Measurements from ENCODE around the gene CBX7. TPM values are rescaled to one million over a fixed set of nuclear protein-coding genes. Genes with fewer than 3 reads are reported as not detected.

Gene CBX7
- total RNA-seq, 4 donors from 2014 or later = 47.6 to 108 (median 64.8) TPM

DNA sequence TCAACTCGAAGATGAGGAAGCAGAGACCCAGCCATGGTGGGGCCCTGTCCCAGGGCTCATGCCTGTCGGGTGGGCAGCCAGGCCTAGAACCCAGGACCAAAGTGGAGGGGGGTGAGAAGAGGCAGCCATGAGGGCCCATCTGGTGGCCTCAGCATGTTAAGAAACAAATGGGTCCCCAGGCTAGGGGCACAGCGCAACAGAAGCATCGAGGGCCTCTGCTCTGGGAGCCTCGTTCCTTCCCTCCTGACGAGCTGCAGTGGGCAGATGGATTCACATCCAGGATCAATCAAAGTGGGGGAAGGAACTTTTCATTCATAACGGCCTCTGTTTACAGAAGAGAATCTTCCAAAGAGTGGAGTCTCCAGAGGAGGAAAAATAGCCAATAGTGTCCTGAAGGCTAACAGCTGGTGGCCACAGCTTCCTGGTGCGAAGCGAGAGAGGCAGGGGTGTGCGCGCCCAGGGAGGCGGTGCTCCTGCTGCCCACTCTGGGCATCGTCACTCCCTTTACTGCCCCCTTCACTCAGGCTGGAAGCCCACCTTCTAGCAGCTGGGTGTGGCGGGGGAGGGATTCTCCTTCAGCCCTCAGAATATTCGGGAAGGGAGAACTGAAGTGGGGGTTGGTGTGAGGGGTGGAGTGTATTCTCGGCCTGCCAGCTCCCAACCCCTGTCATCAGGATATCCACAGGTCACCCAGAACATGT is 4.3 kb downstream of the CBX7 start:
- intact Hi-C loops (cut with DNase I; ENCODE audit: low total_unique reads) = no loop called here
- no peak overlapping the region for H3K4me3 ChIP-seq (ENCODE audit: low read depth, poor library complexity, severe bottlenecking)
- no peak for DNase-seq (ENCODE audit: low spot score in 2 of 2)
- 79 to 84% methylated on average over 16 of the region's 16 CpGs for WGBS, 2 donors
- TF ChIP-seq CTCF (IDR thresholded peaks at IDR 0.05) = no peak
- no peak for TF ChIP-seq POLR2A (IDR thresholded peaks at IDR 0.05)

GRCh38 chr22:39147335-39148025 is 5.0 kb downstream of the CBX7 start:
- no peak for TF ChIP-seq POLR2A (IDR thresholded peaks at IDR 0.05)
- TF ChIP-seq CTCF (IDR thresholded peaks at IDR 0.05) = no peak
- no peak for DNase-seq (ENCODE audit: low spot score in 2 of 2)
- intact Hi-C loops (cut with DNase I; ENCODE audit: low total_unique reads) = no loop called here
- H3K4me3 ChIP-seq (ENCODE audit: low read depth, poor library complexity, severe bottlenecking) = no peak overlapping the region
- 63 to 78% methylated on average over 5 of the region's 5 CpGs for WGBS, 2 donors

GRCh38 chr22:39146256-39147101 is 6.0 kb downstream of the CBX7 start:
- TF ChIP-seq POLR2A (IDR thresholded peaks at IDR 0.05) (no peak), CTCF (IDR thresholded peaks at IDR 0.05) (no peak)
- H3K4me3 ChIP-seq (ENCODE audit: low read depth, poor library complexity, severe bottlenecking) = no peak overlapping the region
- no peak for DNase-seq (ENCODE audit: low spot score in 2 of 2)
- intact Hi-C loops (cut with DNase I; ENCODE audit: low total_unique reads) = no loop called here
- WGBS, 2 donors = 48% methylated on average over 6 of the region's 6 CpGs

DNA sequence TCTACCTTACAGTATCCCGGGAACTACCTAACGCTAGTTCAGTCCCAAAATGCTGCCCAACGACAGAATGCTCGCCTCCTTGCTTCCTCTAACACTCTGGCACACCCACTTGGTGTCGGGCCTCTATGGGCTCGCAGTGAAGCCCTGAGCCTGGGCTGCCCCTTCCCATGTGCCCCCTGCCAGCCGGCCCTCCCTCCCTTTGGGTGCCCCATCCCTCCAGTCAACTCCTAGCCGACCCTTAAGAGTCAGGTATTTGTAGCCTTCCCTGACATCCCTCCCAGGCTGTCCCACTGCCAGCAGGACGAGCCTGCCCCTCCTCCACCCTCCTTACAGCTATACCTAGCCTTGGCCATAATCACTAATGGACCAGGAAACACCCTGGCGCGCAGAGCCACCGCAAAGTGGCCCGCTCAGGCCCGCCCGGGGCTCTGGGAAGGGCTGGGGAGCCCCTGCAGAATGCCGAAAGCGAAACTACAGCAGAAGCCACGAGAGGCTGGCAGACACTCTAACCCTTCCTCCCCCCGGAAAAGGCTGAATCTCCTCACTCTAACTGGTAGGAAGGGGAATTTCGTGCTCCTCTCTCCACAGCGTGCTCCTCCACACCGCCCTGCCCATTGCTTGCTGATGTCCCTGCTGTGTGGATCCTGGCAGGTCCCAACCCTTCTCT is 8.2 kb downstream of the CBX7 start:
- no peak overlapping the region for H3K4me3 ChIP-seq (ENCODE audit: low read depth, poor library complexity, severe bottlenecking)
- intact Hi-C loops (cut with DNase I; ENCODE audit: low total_unique reads) = no loop called here
- no peak for TF ChIP-seq POLR2A (IDR thresholded peaks at IDR 0.05)
- TF ChIP-seq CTCF (IDR thresholded peaks at IDR 0.05) = no peak
- DNase-seq (ENCODE audit: low spot score in 2 of 2) = no peak
- WGBS, 2 donors = 3 to 4% methylated on average over 21 to 22 of the region's 22 CpGs

DNA sequence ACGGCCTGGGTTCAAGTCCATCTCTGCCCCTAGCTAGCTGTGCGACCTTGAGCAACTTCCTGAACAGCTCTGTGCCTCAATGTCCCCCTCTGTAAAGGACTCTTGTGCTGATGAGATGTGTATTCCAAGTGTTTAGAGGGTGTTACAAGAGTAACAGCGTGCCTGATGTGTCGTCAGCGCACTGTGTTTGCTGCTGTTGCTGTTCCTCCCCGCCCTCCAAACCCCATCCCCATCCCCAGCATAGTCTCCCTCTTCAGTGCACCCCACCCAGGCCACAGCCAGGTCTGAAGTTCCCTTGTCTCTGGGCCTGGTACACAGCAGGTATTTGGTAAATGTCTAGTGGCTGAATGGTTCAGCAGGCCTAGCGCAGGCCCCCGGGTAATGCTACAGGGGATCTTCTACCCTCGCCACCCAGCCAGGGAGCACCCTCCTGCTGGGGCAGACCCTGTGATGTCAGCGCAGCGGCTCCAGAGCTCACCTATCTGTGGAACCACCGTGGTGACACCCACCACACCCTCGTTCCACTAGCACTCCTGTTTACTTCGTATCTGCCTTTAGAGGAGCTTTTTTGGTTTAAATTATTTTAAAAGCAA is 10.3 kb downstream of the CBX7 start:
- TF ChIP-seq POLR2A (IDR thresholded peaks at IDR 0.05) (no peak), CTCF (IDR thresholded peaks at IDR 0.05) (no peak)
- H3K4me3 ChIP-seq (ENCODE audit: low read depth, poor library complexity, severe bottlenecking) = no peak overlapping the region
- no peak for DNase-seq (ENCODE audit: low spot score in 2 of 2)
- 94 to 95% methylated on average over 14 of the region's 14 CpGs for WGBS, 2 donors
- intact Hi-C loops (cut with DNase I; ENCODE audit: low total_unique reads) = no loop called here
